Measurements from ENCODE around the gene MICU1.

Gene MICU1

DNA sequence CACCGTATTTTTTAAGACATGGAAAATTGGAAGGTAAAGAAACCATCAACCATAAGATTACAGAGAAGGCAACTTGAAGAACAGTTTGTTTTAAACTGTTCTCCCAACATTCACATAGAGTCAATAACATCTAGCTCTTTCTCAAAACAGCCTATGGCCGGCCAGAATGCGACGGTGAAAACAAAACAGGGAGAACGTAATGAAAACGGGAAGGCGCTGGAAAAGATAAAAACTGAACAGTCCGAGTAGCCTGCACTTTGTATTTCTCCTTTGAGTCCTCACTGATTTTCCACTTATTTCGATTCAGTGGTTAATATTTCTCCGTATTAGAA lies 637 bp downstream of the MICU1 start:
- no peak for DNase-seq

DNA sequence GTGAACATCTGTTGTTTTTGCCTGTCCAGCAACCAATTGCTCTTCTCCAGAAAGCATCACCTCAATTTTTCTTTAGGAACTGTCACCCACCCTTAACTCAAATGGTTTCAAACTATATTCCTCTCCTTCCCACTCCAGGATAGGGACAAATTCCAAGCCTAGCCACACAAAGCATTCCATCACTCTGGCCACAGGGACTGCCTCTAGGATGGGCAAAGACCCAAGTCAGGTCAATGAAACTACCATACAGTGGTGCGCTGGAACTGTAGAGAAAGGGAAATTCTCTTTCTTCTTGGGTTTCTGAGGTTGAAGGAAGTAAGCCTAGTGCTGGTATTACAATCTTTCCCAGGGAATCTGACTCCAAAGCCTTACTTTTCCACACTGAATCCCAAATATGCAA lies 3.6 kb downstream of the MICU1 start:
- no peak for DNase-seq

DNA sequence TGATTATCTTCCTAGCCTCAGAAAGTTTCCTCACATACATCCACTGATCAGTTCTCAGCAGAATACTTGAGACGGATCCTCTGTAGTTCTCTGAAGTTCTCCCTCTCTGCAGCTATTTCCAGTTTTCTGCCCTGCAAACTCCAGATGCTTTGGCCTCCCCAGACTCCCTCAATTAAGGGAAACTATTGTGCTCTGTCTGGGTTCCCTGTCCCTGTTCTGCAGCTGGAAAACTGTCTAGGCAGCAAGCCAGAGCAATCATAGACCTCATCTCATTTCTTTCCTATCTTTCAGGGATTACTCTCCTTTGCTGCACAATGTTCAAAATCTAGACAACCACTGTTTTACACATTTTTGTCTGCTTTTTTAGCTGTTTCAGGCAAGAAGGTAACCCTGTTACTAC lies 9.2 kb downstream of the MICU1 start:
- DNase-seq: no peak

DNA sequence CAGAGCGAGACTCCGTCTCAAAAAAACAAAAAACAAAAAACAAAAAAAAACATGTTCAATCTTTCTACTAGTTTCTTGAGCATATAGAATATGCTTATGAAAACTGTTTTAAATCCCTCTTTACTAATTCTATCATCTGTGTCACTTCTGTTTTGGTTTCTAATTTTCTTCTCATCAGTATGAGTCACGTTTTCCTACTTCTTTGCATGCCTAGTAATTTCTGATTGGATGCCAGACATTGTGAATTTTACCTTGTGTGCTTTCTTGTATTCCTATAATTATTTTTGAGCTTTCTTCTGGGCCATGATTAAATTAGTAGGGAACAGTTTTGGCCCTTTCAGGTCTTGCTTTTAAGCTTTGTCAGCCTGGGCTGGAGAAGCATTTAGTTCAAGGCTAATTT lies 9.9 kb downstream of the MICU1 start:
- no peak for DNase-seq

DNA sequence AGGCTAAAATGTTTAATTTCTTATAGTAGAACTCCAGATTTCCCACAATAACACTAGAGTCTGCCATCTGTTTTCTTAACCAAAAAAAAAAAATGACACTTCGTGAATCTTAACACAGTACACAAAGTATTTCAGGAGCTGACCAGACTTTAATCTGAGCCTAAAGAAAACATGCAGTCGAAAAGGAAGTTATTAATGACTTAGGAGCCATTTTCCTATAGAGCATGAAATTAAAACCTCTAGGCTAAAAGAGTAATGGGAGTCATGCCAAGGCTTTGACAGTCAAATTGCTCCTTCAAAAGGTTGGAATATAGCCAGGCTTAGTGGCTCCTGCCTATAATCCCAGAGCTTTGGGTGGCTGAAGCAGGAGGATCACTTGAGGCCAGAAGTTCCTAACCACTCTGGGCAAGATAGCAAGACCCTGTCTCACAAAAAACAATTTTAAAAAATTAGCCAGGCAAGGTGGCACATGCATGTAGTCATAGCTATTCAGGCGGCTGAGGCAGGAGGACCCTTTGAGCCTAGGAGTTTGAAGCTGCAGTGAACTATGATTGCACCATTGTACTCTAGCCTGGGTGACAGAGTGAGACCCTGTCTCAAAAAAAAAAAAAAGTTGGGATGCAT lies 13.6 kb downstream of the MICU1 start:
- peak; percentile 77 for DNase-seq

DNA sequence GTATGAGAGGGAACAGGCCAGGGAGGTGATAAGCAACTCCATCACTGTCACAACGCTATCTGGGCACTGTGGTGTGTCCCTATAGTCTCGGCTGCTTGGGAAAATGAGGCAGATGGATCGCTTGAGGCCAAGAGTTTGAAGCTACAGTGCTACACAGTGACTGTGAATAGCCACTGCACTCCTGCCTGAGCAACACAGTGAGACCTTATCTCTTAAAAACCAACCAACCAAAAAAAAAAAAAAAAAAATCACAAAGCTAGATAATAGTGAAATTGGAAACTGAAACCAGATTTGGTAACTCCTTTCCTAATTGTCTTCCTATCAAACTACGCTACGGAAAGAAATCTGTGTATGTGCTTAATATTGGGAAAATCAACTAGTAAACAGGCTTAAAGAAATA lies 14.1 kb downstream of the MICU1 start:
- no peak for DNase-seq

DNA sequence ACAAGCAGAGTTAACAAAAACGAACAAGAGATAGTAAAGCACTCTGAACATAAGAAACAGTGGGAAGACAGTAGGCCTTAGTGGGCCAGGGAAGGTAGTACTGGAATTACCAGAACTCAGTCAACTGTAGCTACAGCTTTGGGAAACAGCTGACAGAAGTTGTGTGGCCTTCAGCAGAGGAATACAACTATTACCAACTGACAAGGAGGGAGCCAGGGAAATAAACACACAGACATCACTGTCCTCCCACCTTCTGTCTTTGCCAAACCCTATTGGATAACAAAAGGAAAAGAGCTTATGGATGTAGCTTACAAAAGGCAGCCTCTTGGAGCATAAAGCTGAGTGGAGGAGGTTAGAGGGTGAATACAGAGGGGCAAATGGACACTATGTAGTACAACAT lies 15.4 kb downstream of the MICU1 start:
- no peak for DNase-seq

DNA sequence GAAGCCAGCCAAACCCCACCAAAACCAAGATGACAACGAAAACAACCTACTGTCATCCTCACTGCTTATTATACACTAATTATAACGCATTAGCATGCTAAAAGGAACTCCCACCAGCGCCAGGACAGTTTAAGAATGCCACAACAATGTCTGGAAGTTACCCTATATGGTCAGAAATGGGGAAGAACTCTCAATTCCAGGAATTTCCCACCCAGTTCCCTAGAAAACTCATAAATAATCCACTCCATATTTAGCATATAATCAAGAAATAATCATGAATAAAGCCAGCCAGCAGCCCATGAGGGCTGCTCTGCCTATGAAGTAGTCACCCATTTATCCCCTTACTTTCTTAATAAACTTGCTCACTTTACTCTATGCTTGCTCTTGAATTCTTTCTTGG lies 20.8 kb downstream of the MICU1 start:
- no peak for DNase-seq

DNA sequence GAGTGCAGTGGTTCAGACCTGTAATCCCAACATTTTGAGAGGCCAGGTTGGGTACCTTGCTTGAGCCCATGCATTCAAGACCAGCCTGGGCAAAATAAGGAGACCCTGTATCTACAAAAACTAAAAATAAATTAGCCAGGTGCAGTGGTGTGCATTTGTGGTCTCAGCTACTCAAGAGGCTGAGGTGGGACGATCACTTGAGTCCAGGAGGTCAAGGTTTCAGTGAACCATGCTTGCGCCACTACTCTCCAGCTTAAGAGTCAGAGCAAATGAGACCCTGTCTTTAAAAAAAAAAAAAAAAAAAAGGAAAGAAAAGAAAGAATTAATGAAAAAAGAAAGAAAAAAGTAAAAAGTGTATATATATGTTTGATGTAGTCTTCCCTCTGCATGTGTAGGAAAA lies 24.7 kb downstream of the MICU1 start:
- no peak for DNase-seq

DNA sequence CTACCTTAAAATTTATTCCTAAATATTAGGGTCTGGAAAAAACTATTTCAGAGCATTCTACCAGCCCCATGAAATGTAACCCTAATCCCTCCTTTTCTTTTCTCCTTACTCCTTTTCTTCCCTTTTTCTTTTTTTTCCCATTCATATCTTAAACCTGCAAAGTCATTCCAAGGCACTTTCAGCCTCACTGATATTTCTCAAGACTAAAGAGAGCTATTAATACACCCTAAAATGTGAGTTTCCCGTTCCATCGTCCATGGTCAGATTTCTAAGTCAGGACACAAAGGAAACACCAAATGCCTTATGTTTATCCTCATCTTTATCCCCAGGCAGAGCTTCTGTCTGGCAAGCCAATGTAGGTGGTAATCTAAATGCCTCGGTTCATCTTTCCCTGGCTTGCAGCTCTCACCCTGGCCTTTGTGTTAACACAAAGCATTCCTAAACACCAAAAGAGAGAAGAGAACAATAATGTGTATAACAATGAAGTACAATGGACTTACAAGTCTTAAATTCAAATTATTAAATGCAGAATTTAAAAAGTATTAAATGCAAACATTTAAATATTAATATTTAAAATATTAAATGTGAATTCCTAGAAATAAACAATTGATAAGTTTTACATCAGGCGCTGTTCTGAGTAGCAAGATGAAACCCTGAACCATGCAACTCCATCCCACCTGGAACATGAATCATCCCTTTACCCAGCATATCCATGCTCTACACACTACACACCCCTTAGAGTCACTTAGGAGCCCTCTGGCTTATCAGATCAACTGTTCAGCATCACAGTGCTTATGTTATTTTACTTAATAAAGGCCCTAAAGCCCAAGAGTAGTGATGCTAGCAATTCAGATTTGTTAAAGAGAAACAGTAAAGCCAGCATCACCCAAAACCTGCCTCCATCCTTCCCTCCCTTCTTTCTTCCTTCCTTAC lies 26.8 kb downstream of the MICU1 start:
- no peak for DNase-seq

DNA sequence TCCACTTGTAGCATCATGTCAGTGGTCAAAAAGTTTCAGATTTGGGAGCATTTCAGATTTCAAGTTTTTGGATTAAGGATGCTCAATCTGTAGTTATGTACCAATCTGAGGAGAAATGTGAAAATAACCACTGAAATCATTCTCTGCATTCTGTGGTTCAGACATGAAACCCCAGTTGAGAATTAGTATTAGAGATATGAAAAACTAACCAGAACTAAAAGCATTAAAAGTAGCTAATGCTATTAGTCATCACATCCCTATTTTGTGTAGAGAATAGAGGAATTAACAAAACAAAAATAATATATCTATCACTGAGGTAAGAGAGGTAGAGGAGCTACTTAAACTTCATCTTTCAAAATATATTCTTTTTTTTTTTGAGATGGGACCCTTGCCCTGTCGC lies 28.0 kb downstream of the MICU1 start:
- DNase-seq: no peak

DNA sequence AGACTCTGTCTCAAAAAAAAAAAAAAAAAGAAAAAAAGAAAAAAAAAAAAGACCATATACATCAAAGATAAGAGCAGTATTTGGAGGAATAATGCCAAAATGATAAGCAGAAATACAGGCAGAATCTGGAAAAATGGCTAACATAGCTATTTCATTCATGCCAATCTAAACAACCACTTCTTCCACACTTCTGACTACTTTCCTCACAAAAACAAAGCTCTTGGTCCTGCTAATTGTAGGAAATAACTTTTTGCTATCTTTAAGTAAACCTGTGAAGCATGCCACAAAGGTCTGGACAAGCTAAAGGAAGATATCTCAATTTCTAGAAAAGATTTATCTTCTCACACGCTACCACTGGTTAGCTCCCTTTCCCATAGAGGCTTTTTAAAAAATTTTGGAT lies 30.4 kb downstream of the MICU1 start:
- DNase-seq: no peak

DNA sequence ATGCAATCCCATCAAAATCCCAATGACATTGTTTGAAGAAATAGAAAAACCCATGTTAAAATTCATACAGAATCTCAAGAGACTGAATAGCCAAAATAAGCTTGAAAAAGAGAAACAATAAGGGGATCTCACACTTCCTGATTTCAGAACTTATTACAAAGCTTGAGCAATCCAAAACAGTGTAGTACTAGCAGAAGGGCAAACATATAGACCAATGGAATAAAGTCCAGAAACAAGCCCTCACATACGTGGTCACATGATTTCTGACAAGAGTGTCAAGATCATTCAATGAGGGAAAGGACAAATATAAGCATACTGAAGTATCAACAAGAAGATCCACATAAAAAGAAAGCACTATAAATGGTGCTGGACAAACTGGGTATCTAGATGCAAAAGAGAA lies 31.9 kb downstream of the MICU1 start:
- DNase-seq: no peak

DNA sequence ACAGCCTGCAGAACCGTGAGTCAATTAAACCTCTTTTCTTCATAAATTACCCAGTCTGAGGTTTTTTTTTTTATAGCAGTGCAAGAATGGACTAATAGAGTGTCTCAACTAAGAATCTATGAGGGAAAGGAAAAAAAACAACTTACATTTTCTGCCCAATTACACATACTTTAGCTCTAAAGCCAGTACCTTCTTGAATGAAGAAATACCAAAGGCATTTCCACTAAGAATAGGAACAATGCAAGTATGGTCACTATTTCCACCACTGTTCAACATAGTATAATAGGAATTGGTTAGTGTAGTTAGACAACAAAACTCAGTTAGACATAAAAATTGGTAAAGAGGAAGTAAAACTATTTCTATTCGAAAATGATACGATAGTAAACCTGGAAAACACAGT lies 37.6 kb downstream of the MICU1 start:
- DNase-seq: no peak

DNA sequence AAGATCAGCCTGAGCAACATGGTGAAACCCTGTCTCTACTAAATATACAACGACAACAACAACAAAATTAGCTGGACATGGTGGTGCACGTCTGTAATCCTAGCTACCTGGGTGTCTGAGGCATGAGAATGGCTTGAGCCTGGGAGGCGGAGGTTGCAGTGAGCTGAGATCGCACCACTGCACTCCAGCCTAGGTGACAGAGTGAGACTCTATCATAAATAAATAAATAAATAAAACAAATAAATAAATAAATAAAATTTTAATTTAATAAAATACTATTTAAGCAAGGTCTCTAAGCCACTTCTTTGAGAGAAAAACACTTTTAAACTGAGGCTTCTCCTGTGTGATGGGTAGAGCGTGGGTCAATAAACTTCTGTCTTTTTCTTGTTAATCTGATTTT lies 38.3 kb downstream of the MICU1 start:
- no peak for DNase-seq

DNA sequence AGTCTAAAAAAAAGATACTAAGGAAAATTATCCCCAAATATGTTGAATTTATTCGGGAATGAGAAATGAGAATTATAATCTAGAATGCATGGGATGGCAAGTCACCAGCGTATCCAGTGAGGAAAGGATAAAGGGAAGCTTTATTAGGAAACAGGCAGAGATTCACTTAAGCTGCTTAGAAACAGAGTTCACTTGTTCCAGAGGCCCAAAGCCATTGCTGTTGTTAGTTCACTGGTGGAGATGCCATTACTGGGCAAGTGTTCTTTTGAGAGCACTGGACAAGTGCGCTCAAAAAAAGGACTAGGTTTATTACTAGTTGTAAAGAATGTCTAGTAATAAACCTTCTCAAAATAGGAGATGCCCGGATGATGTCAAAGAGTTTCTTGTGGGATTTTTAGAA lies 51.2 kb downstream of the MICU1 start:
- no peak for DNase-seq

DNA sequence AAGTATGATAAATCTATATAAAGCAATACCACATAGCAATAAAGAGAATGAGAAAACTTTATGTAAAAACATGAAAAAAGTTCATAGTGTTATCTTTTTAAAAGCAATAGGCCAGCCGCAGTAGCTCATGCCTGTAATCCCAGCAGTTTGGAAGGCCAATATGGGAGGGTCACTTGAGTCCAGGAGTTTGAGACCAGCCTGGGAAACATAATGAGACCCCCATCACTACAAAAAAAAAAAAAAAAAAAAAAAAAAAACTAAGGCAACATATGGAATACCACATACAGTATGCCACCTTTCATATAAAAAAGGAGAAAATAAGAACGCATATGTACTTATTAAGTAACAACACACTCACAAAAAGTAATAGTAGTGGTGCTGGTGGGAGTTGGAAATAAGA lies 52.8 kb downstream of the MICU1 start:
- no peak for DNase-seq

DNA sequence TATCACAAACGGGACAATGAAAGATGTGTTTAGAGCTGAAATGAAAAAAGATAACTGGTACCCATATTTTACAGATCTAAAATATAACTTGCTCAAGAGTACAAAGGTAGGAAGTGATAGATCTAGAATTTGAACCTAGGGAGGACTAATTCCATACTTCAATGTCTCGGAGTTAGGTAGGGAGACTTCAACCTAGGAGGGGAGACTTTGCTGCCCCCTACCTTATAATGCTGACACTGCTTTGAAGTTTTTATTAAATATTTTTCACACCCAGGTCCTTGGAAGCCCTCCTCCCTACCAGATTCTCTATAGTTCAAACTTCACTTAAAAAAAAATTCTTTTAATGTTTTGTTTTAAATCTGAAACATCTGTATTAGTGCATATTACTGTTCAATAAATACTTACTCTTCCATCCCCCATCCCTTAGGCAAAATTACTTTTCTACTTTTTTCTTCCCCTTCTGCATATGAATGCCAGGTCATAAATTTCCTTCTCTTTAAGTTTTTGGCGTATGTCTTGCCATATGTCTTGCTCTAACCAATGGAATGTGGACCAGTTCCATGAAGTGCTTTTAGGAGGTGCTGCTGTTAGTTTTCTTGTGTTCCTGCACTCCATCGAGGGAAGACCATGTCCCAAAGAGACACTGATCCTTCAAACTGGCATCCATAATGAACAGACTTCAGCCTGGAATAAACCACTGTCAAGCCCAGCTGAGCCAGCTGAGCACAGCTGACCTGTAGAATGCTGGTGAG lies 57.8 kb downstream of the MICU1 start:
- no peak for DNase-seq

DNA sequence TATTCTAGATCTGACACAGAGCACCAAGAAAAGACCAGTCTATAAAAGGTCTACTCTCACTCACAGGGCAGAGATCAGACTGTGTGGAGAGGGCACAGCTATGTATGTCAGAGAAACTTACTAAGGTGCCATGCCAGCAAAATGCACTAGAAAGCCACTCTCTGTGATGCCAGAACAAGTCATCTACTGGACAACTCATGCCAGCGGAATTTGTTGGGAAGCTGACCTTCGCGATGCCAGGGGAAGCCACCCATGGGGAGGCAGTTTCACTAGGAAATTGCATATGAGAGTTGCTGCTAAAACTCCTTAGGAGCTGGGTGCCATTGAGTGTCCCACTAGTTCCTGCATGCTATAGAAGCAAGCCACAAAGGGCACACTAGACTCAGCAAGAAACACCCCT lies 58.5 kb downstream of the MICU1 start:
- no peak for DNase-seq

DNA sequence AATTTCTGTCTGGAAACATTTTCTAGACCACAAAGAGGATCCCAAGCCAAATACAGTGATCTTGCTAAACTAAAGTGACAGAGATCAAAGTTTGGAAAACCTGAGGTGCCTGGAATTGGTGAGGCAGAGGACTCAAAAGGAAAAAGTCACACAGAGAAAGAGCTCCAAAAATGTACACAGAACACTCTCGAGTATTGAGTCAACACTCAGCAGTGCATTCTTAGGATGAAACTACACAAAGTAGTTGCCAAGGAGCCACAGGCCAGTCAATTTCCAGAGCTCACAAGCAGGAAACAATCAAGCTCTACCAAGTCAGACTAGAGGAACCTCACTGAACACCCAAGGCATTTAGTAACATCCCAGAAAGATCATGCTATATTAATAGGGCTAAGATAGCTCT lies 61.3 kb downstream of the MICU1 start:
- DNase-seq: no peak

DNA sequence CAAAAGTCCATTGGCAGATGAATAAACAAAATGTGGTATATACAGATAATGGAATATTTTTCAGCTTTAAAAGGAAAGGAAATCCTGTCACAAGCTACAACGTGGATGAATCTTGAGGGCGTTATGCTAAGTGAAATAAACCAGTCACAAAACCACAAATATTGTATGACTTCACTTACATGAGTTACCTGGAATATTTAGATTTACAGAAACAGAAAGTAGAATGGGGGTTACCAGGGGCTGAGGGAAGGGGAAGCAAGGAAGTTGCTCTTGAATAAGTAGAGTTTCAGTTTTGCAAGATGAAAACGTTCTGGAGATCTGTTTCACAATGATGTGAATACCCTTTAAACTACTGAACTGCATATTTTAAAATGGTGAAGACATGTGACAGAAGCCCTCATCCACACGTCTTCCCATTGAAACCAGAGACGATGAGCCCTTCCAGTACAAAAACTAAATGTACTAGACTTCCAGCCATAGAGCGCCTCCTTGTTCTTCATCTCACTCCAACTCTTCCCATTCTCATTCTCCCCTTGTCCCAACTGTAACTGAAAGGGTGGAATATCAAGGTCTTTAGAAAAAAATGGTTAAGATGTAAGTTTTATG lies 62.4 kb downstream of the MICU1 start:
- DNase-seq: no peak

DNA sequence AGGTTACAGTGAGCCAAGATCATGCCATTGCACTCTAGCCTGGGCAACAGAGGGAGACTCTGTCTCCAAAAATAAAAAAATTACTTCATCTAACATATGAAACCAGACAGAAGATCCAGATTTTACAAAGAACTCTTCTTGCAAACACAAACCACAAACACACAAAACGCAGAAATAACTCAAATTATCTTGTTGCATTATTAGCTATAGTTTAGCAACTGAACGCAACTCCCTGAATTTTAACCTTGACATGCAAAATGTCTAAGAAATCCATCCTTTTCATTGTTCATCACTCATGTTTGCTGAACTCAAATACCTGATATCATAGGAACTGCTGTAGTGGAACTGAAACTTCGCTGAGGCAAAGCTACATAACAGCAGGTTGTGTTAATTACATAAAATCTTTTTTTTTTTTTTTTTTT lies 64.1 kb downstream of the MICU1 start:
- DNase-seq: no peak

DNA sequence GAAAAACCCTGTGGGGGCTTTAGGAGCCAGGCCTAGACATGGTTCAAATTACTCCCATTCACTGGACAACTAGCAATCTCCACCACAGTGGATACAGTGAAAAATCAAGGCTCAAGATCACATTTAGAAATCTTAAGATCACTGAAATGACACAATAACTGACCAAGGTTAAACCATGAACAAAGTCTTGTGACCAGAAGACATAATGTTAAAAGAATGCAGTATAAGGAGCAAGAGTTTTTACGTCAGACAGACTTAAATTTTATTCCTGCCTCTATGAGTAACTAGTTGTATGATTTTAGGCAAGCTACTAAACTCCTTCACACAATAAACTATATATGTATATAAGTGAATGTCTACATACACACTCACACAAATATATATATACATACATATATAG lies 68.5 kb downstream of the MICU1 start:
- no peak for DNase-seq

DNA sequence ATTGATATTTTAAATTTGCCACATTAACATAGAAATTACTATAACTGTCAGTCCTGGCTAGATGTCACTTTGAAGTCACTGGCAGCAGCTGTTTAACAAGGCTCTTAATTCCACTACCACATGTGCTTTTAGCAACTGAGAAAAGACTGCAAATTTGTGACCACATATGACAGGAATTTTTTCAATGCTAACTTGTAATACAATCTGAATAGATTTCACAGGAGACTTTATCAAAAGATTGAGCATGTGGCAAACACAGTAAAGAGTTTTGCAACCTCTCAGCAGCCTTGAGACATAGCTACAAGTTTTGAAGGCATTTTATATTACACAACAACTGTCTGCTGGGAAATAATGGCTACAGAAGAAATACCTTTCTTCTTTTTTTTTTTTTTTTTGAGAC lies 73.0 kb downstream of the MICU1 start:
- no peak for DNase-seq
